Astrocyte (in vitro differentiated cells and primary cell): ENCODE measurements around the gene GRAP2. TPM values are rescaled to one million over a fixed set of nuclear protein-coding genes. Genes with fewer than 3 reads are reported as not detected.
"Not testable (repeated sequence)": the region's sequence is repeated elsewhere in the genome, so short reads cannot be mapped to it uniquely, and the experiment has no call there.

Source experiments
- DNase-seq: peaks from one replicate; pipeline ENCODE4 v3.0.0-alpha.2; 2010; ENCODE audit warnings: low read depth
- FAIRE-seq: peaks from 2 replicates; lab custom pipeline; 2011; peaks lifted over from hg19 to GRCh38; lab: Jason Lieb, UNC
- H2AFZ ChIP-seq: 2 replicates; pipeline ENCODE4 v1.6.0; 2012; ENCODE audit warnings: low read depth, low read length, inconsistent platforms
- H3K27ac ChIP-seq: 2 replicates; pipeline ENCODE4 v1.5.1; 2011; ENCODE audit warnings: low read depth, low read length, inconsistent platforms
- H3K27me3 ChIP-seq: 2 replicates; pipeline ENCODE4 v1.6.0; 2011; ENCODE audit warnings: low read length, inconsistent platforms; ENCODE audit not compliant: insufficient read depth
- H3K36me3 ChIP-seq: 2 replicates; pipeline ENCODE4 v1.5.1; 2011; ENCODE audit warnings: low read length, inconsistent platforms; ENCODE audit not compliant: insufficient read depth
- H3K4me1 ChIP-seq: 2 replicates; pipeline ENCODE4 v1.5.1; 2011; ENCODE audit warnings: low read length, inconsistent platforms; ENCODE audit not compliant: insufficient read depth
- H3K4me2 ChIP-seq: 2 replicates; pipeline ENCODE4 v1.6.0; 2012; ENCODE audit warnings: low read length, inconsistent platforms
- H3K4me3 ChIP-seq: 2 replicates; pipeline ENCODE4 v1.5.1; 2011; ENCODE audit warnings: low read depth, mild to moderate bottlenecking, low read length, inconsistent platforms; ENCODE audit not compliant: insufficient read depth
- H3K79me2 ChIP-seq: 2 replicates; pipeline ENCODE4 v1.6.0; 2012; ENCODE audit warnings: mild to moderate bottlenecking, low read length, inconsistent platforms; ENCODE audit not compliant: insufficient read depth
- H3K9ac ChIP-seq: 2 replicates; pipeline ENCODE4 v1.6.0; 2012; ENCODE audit warnings: mild to moderate bottlenecking, low read length, inconsistent platforms
- H3K9me3 ChIP-seq: 2 replicates; pipeline ENCODE4 v1.5.1; 2012; ENCODE audit warnings: low read depth, mild to moderate bottlenecking, low read length, inconsistent platforms; ENCODE audit not compliant: insufficient read depth
- H4K20me1 ChIP-seq: 2 replicates; pipeline ENCODE4 v1.6.0; 2012; ENCODE audit warnings: low read length, inconsistent platforms; ENCODE audit not compliant: insufficient read depth
- H3K27ac Mint-ChIP-seq: one replicate; pipeline ENCODE4 v1.8.0; 2021; ENCODE audit warnings: mild to moderate bottlenecking, mixed read lengths; ENCODE audit not compliant: unreplicated experiment
- H3K27me3 Mint-ChIP-seq: one replicate; pipeline ENCODE4 v1.8.0; 2021; ENCODE audit warnings: low read depth, mixed read lengths; ENCODE audit not compliant: unreplicated experiment
- H3K36me3 Mint-ChIP-seq: one replicate; pipeline ENCODE4 v1.8.0; 2021; ENCODE audit warnings: low read depth, mixed read lengths; ENCODE audit not compliant: unreplicated experiment
- H3K4me1 Mint-ChIP-seq: one replicate; pipeline ENCODE4 v1.8.0; 2021; ENCODE audit warnings: low read depth, mixed read lengths; ENCODE audit not compliant: unreplicated experiment
- H3K4me3 Mint-ChIP-seq: one replicate; pipeline ENCODE4 v1.8.0; 2021; ENCODE audit warnings: mild to moderate bottlenecking, moderate library complexity, mixed read lengths; ENCODE audit not compliant: unreplicated experiment
- H3K9me3 Mint-ChIP-seq: one replicate; pipeline ENCODE4 v1.8.0; 2021; ENCODE audit warnings: mild to moderate bottlenecking, mixed read lengths; ENCODE audit not compliant: unreplicated experiment
- CTCF ChIP-seq: IDR thresholded peaks from 2 replicates; pipeline ENCODE4 v1.5.1; 2011; ENCODE audit warnings: low read depth, mild to moderate bottlenecking, inconsistent platforms, low read length, moderate library complexity; ENCODE audit not compliant: insufficient read depth
- EZH2 ChIP-seq: IDR thresholded peaks from 2 replicates; pipeline ENCODE4 v1.6.1; 2012; ENCODE audit warnings: mild to moderate bottlenecking, low read length, inconsistent platforms; ENCODE audit not compliant: insufficient read depth
- total RNA-seq: library from RNA; stranded (reverse); gene quantifications from 2 replicates; pipeline ENCODE4 v1.2.1, GENCODE V29; 2021

GRAP2 gene
- total RNA-seq, 1 donor from 2014 or later = 0.23 TPM

DNA sequence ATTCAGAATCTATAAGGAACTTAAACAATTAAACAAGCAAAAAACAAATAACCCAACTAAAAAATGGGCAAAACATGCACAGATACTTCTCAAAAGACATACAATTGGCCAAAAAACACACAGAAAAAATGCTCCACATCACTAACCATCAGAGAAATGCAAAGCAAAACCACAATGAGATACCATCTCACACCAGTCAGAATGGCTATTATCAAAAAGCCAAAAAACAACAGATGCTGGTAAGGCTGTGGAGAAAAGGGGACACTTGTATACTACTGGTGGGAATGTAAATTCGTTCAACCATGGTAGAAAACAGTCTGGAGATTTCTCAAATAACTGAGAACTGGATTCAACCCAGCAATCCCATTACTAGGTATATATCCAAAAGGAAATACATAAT lies 32.1 kb upstream of the GRAP2 start:
- Histone ChIP-seq H3K79me2 (no peaks in the 10 kb centered on the region), H3K9me3 (no peaks in the 10 kb centered on the region), H3K4me1 (no peaks in the 10 kb centered on the region), H3K27me3 (peaks cover 2% of the 10 kb centered on the region), H4K20me1 (no peaks in the 10 kb centered on the region), H3K27ac (no peak overlapping the region), H3K4me2 (no peak overlapping the region), H2AFZ (no peak overlapping the region), H3K36me3 (no peaks in the 10 kb centered on the region), H3K4me3 (no peak overlapping the region), H3K9ac (no peak overlapping the region)
- H3K27me3 Mint-ChIP-seq = peaks cover 14% of the 10 kb centered on the region
- TF ChIP-seq CTCF (no peak), EZH2 (no peak)
- DNase-seq (no peak), FAIRE-seq (no peak)
- peaks cover 2% of the 10 kb centered on the region for H3K4me1 Mint-ChIP-seq
- no peaks in the 10 kb centered on the region for H3K36me3 Mint-ChIP-seq
- no peaks in the 10 kb centered on the region for H3K9me3 Mint-ChIP-seq
- H3K27ac Mint-ChIP-seq = no peak overlapping the region
- H3K4me3 Mint-ChIP-seq = no peak overlapping the region

GRCh38 chr22:39869797-39870196 lies 31.1 kb upstream of the GRAP2 start:
- not testable (repeated sequence) for H3K27me3 ChIP-seq, H3K4me1 ChIP-seq, H3K27ac ChIP-seq, H3K27ac Mint-ChIP-seq, H3K4me2 ChIP-seq, DNase-seq, H2AFZ ChIP-seq, H3K4me3 Mint-ChIP-seq, H3K4me1 Mint-ChIP-seq, H3K9me3 Mint-ChIP-seq, H3K9me3 ChIP-seq, H3K79me2 ChIP-seq, H3K36me3 ChIP-seq, H3K4me3 ChIP-seq, FAIRE-seq, H3K9ac ChIP-seq, H3K36me3 Mint-ChIP-seq, H4K20me1 ChIP-seq
- peaks cover 13% of the 10 kb centered on the region for H3K27me3 Mint-ChIP-seq

GRCh38 chr22:39871008-39871798 lies 29.7 kb upstream of the GRAP2 start:
- Histone ChIP-seq H3K9ac (no peak overlapping the region), H3K4me1 (no peaks in the 10 kb centered on the region), H3K79me2 (no peaks in the 10 kb centered on the region), H4K20me1 (no peaks in the 10 kb centered on the region), H2AFZ (no peak overlapping the region), H3K36me3 (no peaks in the 10 kb centered on the region), H3K4me2 (no peak overlapping the region), H3K4me3 (no peak overlapping the region), H3K27me3 (peaks cover 2% of the 10 kb centered on the region), H3K9me3 (no peaks in the 10 kb centered on the region), H3K27ac (no peak overlapping the region)
- Mint-ChIP-seq H3K27me3 (peaks cover 6% of the 10 kb centered on the region), H3K36me3 (no peaks in the 10 kb centered on the region), H3K4me1 (peaks cover 2% of the 10 kb centered on the region), H3K4me3 (no peak overlapping the region), H3K27ac (no peak overlapping the region), H3K9me3 (no peaks in the 10 kb centered on the region)
- TF ChIP-seq EZH2 (no peak), CTCF (no peak)
- FAIRE-seq (no peak), DNase-seq (no peak)
